A549 treated with DMSO at 1 μM for 4 hours (cell line): ENCODE results near the gene SQOR. TPM values are rescaled to one million over a fixed set of nuclear protein-coding genes. Genes with fewer than 3 reads are reported as not detected.

Experiments
- total RNA-seq: library from RNA; stranded (reverse); fragments of 200-300 nt; extraction: Qiagen RNA extraction; gene quantifications from 5 replicates; pipeline ENCODE4 v1.2.3, GENCODE V29; 2022; ENCODE audit warnings: low read depth

Gene SQOR
- total RNA-seq, result 59.9 to 68.2 TPM (median 64.9 TPM) in 5 replicates

DNA sequence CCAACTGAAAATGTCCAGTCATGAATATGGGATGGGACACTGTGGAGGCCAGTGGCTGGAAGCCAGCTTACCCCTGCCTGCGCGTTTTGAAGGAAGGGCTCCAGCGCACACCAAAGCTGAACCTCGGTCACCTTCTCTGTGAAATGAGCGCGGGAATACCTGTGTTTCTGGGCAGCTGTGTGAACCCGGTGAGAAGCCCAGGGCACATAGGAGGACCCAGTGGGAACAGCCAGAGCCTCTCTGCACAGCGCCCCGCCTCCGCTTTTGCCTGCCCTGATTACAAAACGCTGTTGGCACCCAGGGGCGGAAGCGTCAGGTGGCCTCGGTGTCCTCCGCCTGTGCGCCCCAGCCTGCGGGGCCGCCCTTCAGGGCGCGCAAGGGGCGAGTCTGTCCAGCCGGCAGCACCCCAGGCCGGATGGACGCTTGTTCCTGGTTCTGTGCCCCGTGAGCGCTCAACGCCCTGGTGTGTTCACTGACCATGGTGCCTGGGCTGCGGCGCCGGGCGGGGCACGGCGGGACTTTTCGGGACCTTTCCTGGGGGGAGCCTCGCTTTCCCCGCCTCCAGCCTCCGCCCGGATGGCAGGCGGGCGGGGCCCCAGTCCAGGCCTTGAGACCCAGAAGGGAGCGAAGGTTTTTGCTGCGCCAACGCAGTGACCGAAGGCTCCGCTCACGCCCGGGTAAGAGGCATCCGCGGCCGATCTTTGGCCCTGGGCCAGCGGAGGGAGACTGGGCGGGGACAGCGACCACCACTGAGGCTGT is at the start of gene SQOR:
Gene SQOR (plus strand): TSS at position 598 of the 759 bp plus-strand sequence. CDS start 23,895 bp downstream, outside the sequence.

GRCh38 chr15:45587095-45587862 is 47.5 kb upstream of the SQOR start, which contains the start of gene BLOC1S6:
BLOC1S6 (plus strand) TSS chr15:45587379; CDS start chr15:45587444, 65 bp downstream.

Other genes starting within 250 kb of the SQOR start
- gene SLC30A4, start 112.3 kb upstream of the SQOR start, total RNA-seq, result 1.7 to 2.1 TPM (median 1.8 TPM) in 5 replicates
- 18.6 to 24.3 TPM (median 22.2 TPM) in 5 replicates for gene BLOC1S6, start 47.6 kb upstream of the SQOR start, total RNA-seq